Measurements from ENCODE around the gene TMEM14A.

- TF ChIP-seq CTCF (IDR thresholded peaks at IDR 0.05): no peak
- TF ChIP-seq REST (IDR thresholded peaks at IDR 0.05; ENCODE audit: insufficient read depth in 1 of 2, low read depth in 2 of 2, low read length in 1 of 2): no peak
- no peak for TF ChIP-seq POLR2AphosphoS5 (IDR thresholded peaks at IDR 0.05; ENCODE audit: low read depth, low read length)
These were observed 33.1 kb downstream of the TMEM14A start for GRCh38 chr6:52704060-52704459.
